ENCODE data around the gene PLTP. TPM values are rescaled to one million over a fixed set of nuclear protein-coding genes. Genes with fewer than 3 reads are reported as not detected.

PLTP gene
- total and polyA plus RNA-seq, 4 donors, result 26.9 to 125 (median 80.7) TPM

DNA sequence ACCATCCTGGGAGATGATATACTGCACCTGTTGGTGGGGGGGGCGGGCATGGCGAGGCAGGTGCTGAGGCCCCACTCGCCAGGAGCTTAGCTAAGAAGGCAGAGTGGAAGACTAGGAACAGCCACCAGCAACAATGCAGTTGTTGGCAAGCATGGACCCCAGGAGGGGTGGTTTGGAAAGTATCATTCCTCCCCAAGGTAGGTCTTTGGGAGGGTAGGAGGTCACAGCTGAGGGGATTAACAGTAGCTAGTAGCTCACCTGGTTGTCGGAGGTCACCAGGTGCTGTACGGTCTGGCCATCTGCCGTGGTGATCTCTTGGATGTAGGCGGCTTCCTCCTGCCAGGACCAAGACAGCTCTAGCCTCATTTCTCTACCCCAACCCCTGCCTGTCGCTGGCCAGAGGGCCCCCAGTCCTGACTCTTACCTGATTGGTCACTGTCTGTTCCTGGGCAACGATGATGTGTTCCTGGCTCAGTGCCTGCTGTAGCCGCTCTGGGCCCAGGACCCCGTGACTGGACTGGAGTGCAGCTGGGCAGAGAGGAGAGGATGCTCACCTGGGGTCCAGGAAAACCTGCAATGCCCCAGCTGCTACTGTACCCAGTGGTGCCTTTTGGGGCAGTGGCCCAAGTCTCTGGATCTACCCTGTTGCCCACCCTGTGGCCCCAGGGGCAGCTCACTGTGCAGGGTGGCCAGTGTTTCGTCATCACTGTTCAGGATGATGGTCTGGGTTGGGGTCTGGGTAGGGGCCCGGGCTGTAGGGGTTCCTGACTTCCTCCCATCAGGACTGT lies 37.8 kb upstream of the PLTP start:
- no peak for DNase-seq
- Histone ChIP-seq H3K9ac (ENCODE audit: insufficient read depth in 1 of 2, low read length in 2 of 2) (no peak overlapping the region), H3K36me3 (ENCODE audit: control insufficient read depth in 4 of 4, insufficient read depth in 4 of 4, low read length in 4 of 4) (peaks cover 10 to 84% (median 63%) of the 10 kb centered on the region in 4 donors), H3K4me1 (ENCODE audit: control insufficient read depth in 5 of 5, insufficient read depth in 5 of 5, low read length in 5 of 5) (peaks cover 0 to 2% (median 0%) of the 10 kb centered on the region in 5 donors), H3K27me3 (ENCODE audit: control insufficient read depth in 3 of 3, insufficient read depth in 3 of 3, low read length in 2 of 3) (no peaks in the 10 kb centered on the region), H3K9me3 (ENCODE audit: control insufficient read depth in 4 of 4, insufficient read depth in 3 of 4, low read length in 3 of 4) (no peaks in the 10 kb centered on the region), H3K4me3 (no peak overlapping the region), H3K27ac (ENCODE audit: low read depth in 1 of 2, low read length in 1 of 2) (no peak overlapping the region)
- no peak for ATAC-seq (ENCODE audit: insufficient read depth, low FRiP score)
- TF ChIP-seq, protein P1, sequence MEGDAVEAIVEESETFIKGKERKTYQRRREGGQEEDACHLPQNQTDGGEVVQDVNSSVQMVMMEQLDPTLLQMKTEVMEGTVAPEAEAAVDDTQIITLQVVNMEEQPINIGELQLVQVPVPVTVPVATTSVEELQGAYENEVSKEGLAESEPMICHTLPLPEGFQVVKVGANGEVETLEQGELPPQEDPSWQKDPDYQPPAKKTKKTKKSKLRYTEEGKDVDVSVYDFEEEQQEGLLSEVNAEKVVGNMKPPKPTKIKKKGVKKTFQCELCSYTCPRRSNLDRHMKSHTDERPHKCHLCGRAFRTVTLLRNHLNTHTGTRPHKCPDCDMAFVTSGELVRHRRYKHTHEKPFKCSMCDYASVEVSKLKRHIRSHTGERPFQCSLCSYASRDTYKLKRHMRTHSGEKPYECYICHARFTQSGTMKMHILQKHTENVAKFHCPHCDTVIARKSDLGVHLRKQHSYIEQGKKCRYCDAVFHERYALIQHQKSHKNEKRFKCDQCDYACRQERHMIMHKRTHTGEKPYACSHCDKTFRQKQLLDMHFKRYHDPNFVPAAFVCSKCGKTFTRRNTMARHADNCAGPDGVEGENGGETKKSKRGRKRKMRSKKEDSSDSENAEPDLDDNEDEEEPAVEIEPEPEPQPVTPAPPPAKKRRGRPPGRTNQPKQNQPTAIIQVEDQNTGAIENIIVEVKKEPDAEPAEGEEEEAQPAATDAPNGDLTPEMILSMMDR (IDR thresholded peaks at IDR 0.05; ENCODE audit: control extremely low read depth, extremely low read depth), result no peak
- 85 to 91% methylated on average over 13 of the region's 13 CpGs for WGBS, 2 donors

DNA sequence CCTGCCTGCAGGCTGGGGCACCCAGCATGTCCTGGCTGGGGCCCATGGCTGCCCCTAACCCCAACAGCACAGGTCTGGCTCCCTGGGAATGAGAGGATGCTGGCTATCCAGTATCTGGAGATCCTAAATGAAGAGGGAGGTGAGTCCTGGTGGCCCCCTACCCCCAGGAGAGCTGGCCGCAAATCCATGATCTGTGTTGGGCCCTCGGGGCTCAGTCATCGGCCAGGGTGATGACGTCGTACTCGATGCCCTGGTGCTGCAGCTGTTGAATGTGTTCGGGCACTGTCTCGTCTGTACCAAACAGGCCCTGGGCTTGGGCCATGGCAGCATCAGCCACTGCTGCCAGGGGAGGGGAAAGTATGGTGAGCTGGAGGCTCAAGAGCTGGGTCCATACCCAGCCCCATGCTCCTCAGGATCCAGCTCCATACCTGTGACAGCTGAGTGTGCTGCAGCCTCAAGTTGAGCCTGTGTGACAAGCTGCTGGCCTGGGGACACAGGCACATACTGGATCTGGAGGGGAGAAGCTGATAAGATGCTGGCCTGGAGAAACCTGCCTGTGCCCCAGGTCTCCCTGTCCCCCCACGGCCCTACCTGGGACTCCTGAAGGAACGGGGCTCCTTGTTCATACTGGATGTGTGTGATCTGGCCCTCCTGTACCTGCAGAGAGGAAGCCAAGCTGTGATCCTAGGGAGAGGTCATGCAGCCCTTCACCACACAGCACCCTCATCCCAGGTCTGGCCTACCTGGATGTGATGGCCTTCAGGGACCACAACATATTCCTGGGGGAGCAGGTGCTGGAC lies 37.0 kb upstream of the PLTP start:
- Histone ChIP-seq H3K27ac (ENCODE audit: low read depth in 1 of 2, low read length in 1 of 2) (no peak overlapping the region), H3K4me1 (ENCODE audit: control insufficient read depth in 5 of 5, insufficient read depth in 5 of 5, low read length in 5 of 5) (peaks cover 0 to 2% (median 0%) of the 10 kb centered on the region in 5 donors), H3K4me3 (no peak overlapping the region), H3K9me3 (ENCODE audit: control insufficient read depth in 4 of 4, insufficient read depth in 3 of 4, low read length in 3 of 4) (no peaks in the 10 kb centered on the region), H3K36me3 (ENCODE audit: control insufficient read depth in 4 of 4, insufficient read depth in 4 of 4, low read length in 4 of 4) (peaks cover 13 to 88% (median 69%) of the 10 kb centered on the region in 4 donors), H3K27me3 (ENCODE audit: control insufficient read depth in 3 of 3, insufficient read depth in 3 of 3, low read length in 2 of 3) (no peaks in the 10 kb centered on the region), H3K9ac (ENCODE audit: insufficient read depth in 1 of 2, low read length in 2 of 2) (no peak overlapping the region)
- TF ChIP-seq, protein P1 (IDR thresholded peaks at IDR 0.05; ENCODE audit: control extremely low read depth, extremely low read depth), result no peak
- no peak for DNase-seq
- WGBS, 2 donors, result 79 to 86% methylated on average over 10 of the region's 10 CpGs
- ATAC-seq (ENCODE audit: insufficient read depth, low FRiP score), result no peak

DNA sequence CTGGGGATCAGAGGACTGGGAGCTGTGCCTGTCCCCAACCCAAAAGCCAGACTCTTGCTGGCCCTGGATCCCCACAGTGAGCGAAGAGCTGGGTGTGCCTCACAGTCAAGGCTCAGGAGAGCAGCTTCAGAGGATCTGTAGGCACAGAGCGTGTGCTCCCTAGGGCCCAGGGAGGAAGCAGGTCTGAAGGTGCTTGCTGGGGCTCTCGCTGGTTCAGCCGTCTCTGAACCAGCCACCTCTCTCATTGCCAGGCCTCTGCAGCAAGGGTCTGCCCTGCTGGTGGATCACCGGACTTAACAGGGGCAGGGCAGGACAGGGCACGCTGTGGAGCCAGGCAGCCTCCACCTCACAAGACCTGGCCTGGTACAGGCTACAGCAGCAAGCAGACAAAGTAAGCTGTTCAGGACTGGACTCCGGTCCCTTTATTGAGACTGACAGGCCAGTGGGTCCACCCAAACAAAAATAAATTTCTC lies 36.3 kb upstream of the PLTP start:
- Histone ChIP-seq H3K4me3 (no peak overlapping the region), H3K27me3 (ENCODE audit: control insufficient read depth in 3 of 3, insufficient read depth in 3 of 3, low read length in 2 of 3) (no peaks in the 10 kb centered on the region), H3K9ac (ENCODE audit: insufficient read depth in 1 of 2, low read length in 2 of 2) (no peak overlapping the region), H3K4me1 (ENCODE audit: control insufficient read depth in 5 of 5, insufficient read depth in 5 of 5, low read length in 5 of 5) (peaks cover 0 to 2% (median 0%) of the 10 kb centered on the region in 5 donors), H3K9me3 (ENCODE audit: control insufficient read depth in 4 of 4, insufficient read depth in 3 of 4, low read length in 3 of 4) (no peaks in the 10 kb centered on the region), H3K36me3 (ENCODE audit: control insufficient read depth in 4 of 4, insufficient read depth in 4 of 4, low read length in 4 of 4) (peaks cover 17 to 89% (median 72%) of the 10 kb centered on the region in 4 donors), H3K27ac (ENCODE audit: low read depth in 1 of 2, low read length in 1 of 2) (no peak overlapping the region)
- TF ChIP-seq, protein P1 (IDR thresholded peaks at IDR 0.05; ENCODE audit: control extremely low read depth, extremely low read depth), result no peak
- WGBS, 2 donors, result 80 to 91% methylated on average over 7 of the region's 7 CpGs
- DNase-seq, result no peak
- no peak for ATAC-seq (ENCODE audit: insufficient read depth, low FRiP score)

All from lung (tissue), 12 donors.